GM23338 (cell line): ENCODE results near the gene CDC34.

ENCODE experiments used
- EZH2 ChIP-seq: fragments of 200-600 bp; sonication (generic); IDR thresholded peaks from one replicate; pipeline ENCODE4 v1.8.0; 2017; ENCODE audit warnings: antibody characterized with exemption, mild to moderate bottlenecking, low read depth; ENCODE audit not compliant: unreplicated experiment
- JUNB ChIP-seq: IDR thresholded peaks from one replicate; pipeline ENCODE4 v1.6.1; 2016; ENCODE audit warnings: antibody characterized with exemption; ENCODE audit not compliant: unreplicated experiment
- POLR2AphosphoS5 ChIP-seq: IDR thresholded peaks from 2 replicates; pipeline ENCODE4 v1.6.1; 2016; ENCODE audit warnings: antibody characterized with exemption, low read depth
- STAT1 ChIP-seq: IDR thresholded peaks from one replicate; pipeline ENCODE4 v1.6.1; 2016; ENCODE audit warnings: antibody characterized with exemption; ENCODE audit not compliant: unreplicated experiment
- TF ChIP-seq, protein P1 (sequence below), 2 experiments: fragments of 200-600 bp in 1 of 2; sonication (generic) in 1 of 2; conservative IDR thresholded peaks; 2 replicates each; pipeline versions ENCODE4 v1.5.1 to v1.6.1; 2016 to 2017; ENCODE audit warnings: antibody characterized with exemption in 2 of 2, low read depth in 2 of 2, mild to moderate bottlenecking in 2 of 2, moderate library complexity in 1 of 2

DNA sequence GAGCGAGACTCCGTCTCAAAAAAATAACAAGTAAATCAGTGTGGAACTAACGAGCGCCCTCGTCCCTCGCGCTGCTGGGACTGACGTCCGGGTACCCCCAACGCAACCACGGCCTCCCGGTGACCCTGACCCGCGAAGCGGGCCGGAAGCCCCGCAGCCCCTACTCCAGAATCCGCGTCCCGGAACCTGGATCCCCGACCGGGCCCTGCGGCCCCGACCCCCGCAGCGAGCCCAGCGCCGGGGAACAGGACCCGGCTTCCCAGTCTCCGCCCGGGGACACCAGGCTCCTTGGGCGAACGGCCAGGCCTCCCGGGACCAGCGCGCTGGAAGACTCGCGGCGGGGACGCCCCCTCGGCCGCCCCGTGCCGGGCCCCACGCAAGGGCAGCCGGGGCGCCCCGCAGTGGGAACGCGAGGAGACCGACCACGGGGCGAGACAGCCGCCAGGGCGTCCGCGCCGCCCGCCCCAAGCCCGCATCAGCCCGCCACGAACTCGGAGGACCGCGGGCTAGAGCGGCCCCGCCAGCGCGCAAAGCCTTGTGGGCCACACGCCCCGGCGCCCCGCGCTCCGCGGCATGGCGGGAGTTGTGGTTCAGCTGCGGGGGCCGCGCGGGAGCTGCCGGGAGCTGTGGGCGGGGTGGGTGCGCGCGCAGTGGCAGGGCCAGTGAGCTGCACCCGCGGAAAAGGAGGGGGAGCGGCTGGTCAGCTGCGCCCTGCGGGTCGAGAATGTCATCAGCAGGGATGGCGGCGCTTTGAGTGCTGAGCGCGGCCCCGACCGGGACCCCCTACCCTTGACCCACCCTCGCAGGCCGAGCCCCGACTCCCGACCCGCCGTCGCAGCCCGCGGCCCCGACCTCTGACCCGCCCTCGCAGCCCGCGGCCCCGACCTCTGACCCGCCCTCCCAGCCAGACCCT is 42.8 kb upstream of the CDC34 start:
- TF ChIP-seq, protein P1, sequence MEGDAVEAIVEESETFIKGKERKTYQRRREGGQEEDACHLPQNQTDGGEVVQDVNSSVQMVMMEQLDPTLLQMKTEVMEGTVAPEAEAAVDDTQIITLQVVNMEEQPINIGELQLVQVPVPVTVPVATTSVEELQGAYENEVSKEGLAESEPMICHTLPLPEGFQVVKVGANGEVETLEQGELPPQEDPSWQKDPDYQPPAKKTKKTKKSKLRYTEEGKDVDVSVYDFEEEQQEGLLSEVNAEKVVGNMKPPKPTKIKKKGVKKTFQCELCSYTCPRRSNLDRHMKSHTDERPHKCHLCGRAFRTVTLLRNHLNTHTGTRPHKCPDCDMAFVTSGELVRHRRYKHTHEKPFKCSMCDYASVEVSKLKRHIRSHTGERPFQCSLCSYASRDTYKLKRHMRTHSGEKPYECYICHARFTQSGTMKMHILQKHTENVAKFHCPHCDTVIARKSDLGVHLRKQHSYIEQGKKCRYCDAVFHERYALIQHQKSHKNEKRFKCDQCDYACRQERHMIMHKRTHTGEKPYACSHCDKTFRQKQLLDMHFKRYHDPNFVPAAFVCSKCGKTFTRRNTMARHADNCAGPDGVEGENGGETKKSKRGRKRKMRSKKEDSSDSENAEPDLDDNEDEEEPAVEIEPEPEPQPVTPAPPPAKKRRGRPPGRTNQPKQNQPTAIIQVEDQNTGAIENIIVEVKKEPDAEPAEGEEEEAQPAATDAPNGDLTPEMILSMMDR (conservative IDR thresholded peaks at IDR 0.05; ENCODE audit: low read depth in 2 of 2), result no peak
- TF ChIP-seq POLR2AphosphoS5 (peak; percentile 82), EZH2 (no peak), STAT1 (no peak), JUNB (no peak)
